K562 (cell line): Measurements from ENCODE around the gene NDUFB10. TPM values are rescaled to one million over a fixed set of nuclear protein-coding genes. Genes with fewer than 3 reads are reported as not detected.

Experiments
- ATAC-seq: fragments of 200-7000 bp; cut with Tn5 transposase; 3 replicates; pipeline ENCODE4 v1.9.1; 2020; ENCODE audit warnings: moderate library complexity
- BruUV-seq: library from RNA; stranded (reverse); fragments of 400-500 nt; replicated peaks from 2 replicates; lab custom pipeline; 2021; lab: Mats Ljungman, UMichigan
- CTCF ChIA-PET: fragments of 300-600 bp; formaldehyde crosslinking; extraction: SDS; loops from one replicate; lab custom pipeline; 2021; ENCODE audit warnings: low intra/inter-chr PET ratio; lab: Yijun Ruan, JAX
- POLR2A ChIA-PET: fragments of 300-600, 350-650 bp; sonication (Branson Sonifier 250); formaldehyde crosslinking; extraction: SDS; loops from one replicate; lab custom pipeline; 2021; ENCODE audit warnings: antibody characterized with exemption, inconsistent platforms; lab: Yijun Ruan, JAX
- DNase-seq, 4 experiments: peaks; one replicate each; pipeline versions ENCODE4 v3.0.0 to v3.0.0-alpha.2; 2011 to 2018; ENCODE audit warnings: low spot score in 3 of 4, mixed read lengths in 3 of 4; ENCODE audit errors: extremely low read depth in 1 of 4
- FAIRE-seq: peaks from 2 replicates; lab custom pipeline; 2011; peaks lifted over from hg19 to GRCh38; lab: Jason Lieb, UNC
- H2AFZ ChIP-seq: 2 replicates; pipeline ENCODE4 v1.6.0; 2011; ENCODE audit warnings: low read depth, low read length, control low read depth, inconsistent platforms
- H3K27ac ChIP-seq: fragments of 200-600 bp; 3 replicates; pipeline ENCODE4 v1.8.0; 2011; ENCODE audit warnings: low read depth, mild to moderate bottlenecking, control low read depth, inconsistent platforms, low read length, moderate library complexity, mixed read lengths; ENCODE audit errors: extremely low read depth
- H3K27me3 ChIP-seq, 2 experiments: fragments of 300-600 bp in 1 of 2; 2 replicates in 1 of 2; 3 replicates in 1 of 2; pipeline versions ENCODE4 v1.6.0 to v1.8.0; 2011; ENCODE audit warnings: inconsistent platforms in 2 of 2, low read length in 2 of 2, mild to moderate bottlenecking in 1 of 2, mixed read lengths in 1 of 2, moderate library complexity in 1 of 2; ENCODE audit not compliant: control insufficient read depth in 2 of 2, insufficient read depth in 2 of 2
- H3K36me3 ChIP-seq: fragments of 300-600 bp; 3 replicates; pipeline ENCODE4 v1.8.0; 2011; ENCODE audit warnings: mild to moderate bottlenecking, low read length, inconsistent platforms; ENCODE audit not compliant: control insufficient read depth, insufficient read depth
- H3K4me1 ChIP-seq, 2 experiments: fragments of 200-600 bp in 1 of 2; replicated peaks in 1 of 2; 2 replicates in 1 of 2; 3 replicates in 1 of 2; pipeline versions ENCODE4 v1.5.1 to v1.8.0; 2011; ENCODE audit warnings: inconsistent platforms in 2 of 2, low read length in 2 of 2, mild to moderate bottlenecking in 1 of 2, mixed read lengths in 1 of 2, moderate library complexity in 1 of 2; ENCODE audit not compliant: control insufficient read depth in 2 of 2, insufficient read depth in 2 of 2
- H3K4me2 ChIP-seq: 2 replicates; pipeline ENCODE4 v1.6.1; 2011; ENCODE audit warnings: low read length, control low read depth, inconsistent platforms, mixed read lengths; ENCODE audit not compliant: insufficient read depth
- H3K4me3 ChIP-seq: fragments of 200-600 bp; sonication (generic), shearing (Covaris generic); 2 replicates; pipeline ENCODE4 v1.5.1; 2016; ENCODE audit warnings: control low read depth, inconsistent platforms
- H3K79me2 ChIP-seq: fragments of 200-600 bp; 3 replicates; pipeline ENCODE4 v1.8.0; 2011; ENCODE audit warnings: low read length, inconsistent platforms; ENCODE audit not compliant: control insufficient read depth, insufficient read depth
- H3K9ac ChIP-seq, 2 experiments: 2 replicates each; pipeline versions ENCODE4 v1.6.0 to v1.6.1; 2011; ENCODE audit warnings: low read depth in 2 of 2, low read length in 2 of 2, control low read depth in 1 of 2, inconsistent platforms in 1 of 2, mild to moderate bottlenecking in 1 of 2, mixed read lengths in 1 of 2; ENCODE audit not compliant: insufficient read depth in 1 of 2
- H3K9me1 ChIP-seq: one replicate; pipeline ENCODE4 v1.6.0; 2011; ENCODE audit warnings: inconsistent platforms, mild to moderate bottlenecking, low read length, moderate library complexity; ENCODE audit not compliant: control insufficient read depth, insufficient read depth
- H3K9me3 ChIP-seq: replicated peaks from 2 replicates; pipeline ENCODE4 v1.5.1; 2011; ENCODE audit warnings: low read depth, low read length, inconsistent platforms; ENCODE audit not compliant: control insufficient read depth, insufficient read depth
- H4K20me1 ChIP-seq: replicated peaks from 2 replicates; pipeline ENCODE4 v1.6.1; 2011; ENCODE audit warnings: low read length, inconsistent platforms, mixed read lengths; ENCODE audit not compliant: control insufficient read depth, insufficient read depth
- CBX5 ChIP-seq: IDR thresholded peaks from 2 replicates; pipeline ENCODE4 v1.6.1; 2014; ENCODE audit warnings: low read depth, borderline replicate concordance
- IRF9 ChIP-seq: fragments of 450-650 bp; IDR thresholded peaks from 2 replicates; pipeline ENCODE4 v1.6.1; 2016; ENCODE audit warnings: missing biosample characterization, missing genetic modification characterization
- POLR2G ChIP-seq: fragments of 200-400 bp; formaldehyde crosslinking; IDR thresholded peaks from 2 replicates; pipeline ENCODE4 v1.6.1; 2017; ENCODE audit warnings: low read depth, mild to moderate bottlenecking, antibody characterized with exemption, low read length, moderate library complexity
- RBFOX2 ChIP-seq: fragments of 200-400 bp; formaldehyde crosslinking; IDR thresholded peaks from 2 replicates; pipeline ENCODE4 v1.6.1; 2017; ENCODE audit warnings: low read depth, mild to moderate bottlenecking, low read length, moderate library complexity
- WGBS: fragments of 100-300 bp; shearing (Covaris generic); methylation state at CpG from one replicate; pipeline ENCODE4 v1.1.6; 2016; ENCODE audit warnings: low coverage, mixed read lengths; ENCODE audit not compliant: insufficient coverage; ENCODE audit errors: missing lambda C conversion rate; 5-methylcytosine and 5-hydroxymethylcytosine counted together
- in situ Hi-C: fragments of 300-500 bp; cut with MboI; formaldehyde crosslinking; loops from 4 replicates; pipeline ENCODE4 v1.15.0; 2018; ENCODE audit warnings: inconsistent platforms, mixed read lengths
- intact Hi-C: fragments of 100-400 bp; cut with micrococcal nuclease; formaldehyde crosslinking; loops from 2 replicates; pipeline ENCODE4 v1.14.2; 2022
- polyA plus RNA-seq, 8 experiments: library from polyadenylated mRNA; depleted of rRNA in 4 of 8; stranded (reverse) in 5 of 8; unstranded in 3 of 8; fragments of >200 nt; fragmentation: Nextera tagmentation in 2 of 8; fragmentation: Illumina TruSeq in 1 of 8; extraction: Ambion mirVana in 2 of 8; extraction: Trizol in 1 of 8; gene quantifications; 2 replicates each; pipeline versions ENCODE4 v1.2.1 to v1.2.3, GENCODE V29; 2011 to 2014; ENCODE audit warnings: inconsistent platforms in 1 of 8, missing spikeins in 1 of 8
- total RNA-seq, 7 experiments: library from RNA; depleted of rRNA in 6 of 7; stranded (reverse); fragments of >200 nt in 6 of 7; fragmentation: Illumina TruSeq in 2 of 7; extraction: Trizol in 2 of 7; gene quantifications; 2 replicates each; pipeline versions ENCODE4 v1.2.1 to v1.2.3, GENCODE V29; 2011 to 2021; ENCODE audit warnings: low replicate concordance in 1 of 7

NDUFB10 gene
- total and polyA plus RNA-seq, 9 of the 15 experiments (the other 6 are each of a cell fraction or from before 2014, with no cell fraction given) = 69.3 to 527 (median 161) TPM

- Histone ChIP-seq H4K20me1 (peaks cover 21% of the 10 kb centered on the region), H3K4me1 (peaks cover 7 to 73% of the 10 kb centered on the region in 2 experiments), H2AFZ (no peak overlapping the region), H3K9me1 (peaks cover 5% of the 10 kb centered on the region), H3K9me3 (no peaks in the 10 kb centered on the region), H3K36me3 (peaks cover 94% of the 10 kb centered on the region), H3K9ac (no peak overlapping the region; a peak in 2 of 4 replicates), H3K4me2 (no peak overlapping the region), H3K79me2 (peaks cover 40% of the 10 kb centered on the region), H3K27ac (no peak overlapping the region), H3K4me3 (no peak overlapping the region), H3K27me3 (no peaks in the 10 kb centered on the region)
- POLR2A ChIA-PET = interaction anchor here (0.7 kb wide), 1 partner anchor 154 kb away, joined by 4 read pairs; the partner anchor contains the start of gene TRAF7
- BruUV-seq = no TSS peak
- CTCF ChIA-PET = no interaction called here
- 100% methylated on average over 7 of the region's 19 CpGs for WGBS
- intact Hi-C loops (no loop called here), in situ Hi-C loops (no loop called here)
- FAIRE-seq (no peak), ATAC-seq (no peak), DNase-seq (no peak)
- TF ChIP-seq IRF9 (tag) (no peak), CBX5 (no peak), POLR2G (peak; percentile 10; the same call in 1 of the 2 replicates), RBFOX2 (peak; percentile 8; the same call in 1 of the 2 replicates)
Observed at GRCh38 chr16:2001035-2001434, 41.7 kb downstream of the NDUFB10 start.
